HepG2 (cell line): Measurements from ENCODE around the gene SULT4A1. TPM values are rescaled to one million over a fixed set of nuclear protein-coding genes. Genes with fewer than 3 reads are reported as not detected.

Experiments used
- ADNP ChIP-seq: sonication (generic); formaldehyde crosslinking; IDR thresholded peaks from 2 replicates; pipeline ENCODE4 v1.4.0; 2020; ENCODE audit warnings: missing genetic modification reagents
- ESRRA ChIP-seq: sonication (generic); formaldehyde crosslinking; IDR thresholded peaks from 2 replicates; pipeline ENCODE4 v1.5.1; 2020; ENCODE audit warnings: mild to moderate bottlenecking, low read depth, missing genetic modification reagents
- ETV5 ChIP-seq: IDR thresholded peaks from 2 replicates; pipeline ENCODE4 v1.6.1; 2018; ENCODE audit warnings: missing biosample characterization, missing genetic modification reagents, inconsistent platforms, borderline replicate concordance
- FOXK2 ChIP-seq: fragments of 450-650 bp; IDR thresholded peaks from 2 replicates; pipeline ENCODE4 v1.6.1; 2016
- HOXA9 ChIP-seq: sonication (generic); formaldehyde crosslinking; IDR thresholded peaks from 2 replicates; pipeline ENCODE4 v1.8.1; 2022; ENCODE audit warnings: missing genetic modification reagents, mild to moderate bottlenecking, moderate library complexity, borderline replicate concordance
- KLF6 ChIP-seq: IDR thresholded peaks from 2 replicates; pipeline ENCODE4 v1.8.0; 2016; ENCODE audit warnings: missing biosample characterization, missing genetic modification reagents
- RAD51 ChIP-seq: fragments of 450-650 bp; IDR thresholded peaks from 2 replicates; pipeline ENCODE4 v1.6.1; 2016; ENCODE audit warnings: borderline replicate concordance
- SPEN ChIP-seq: sonication (generic); formaldehyde crosslinking; IDR thresholded peaks from 2 replicates; pipeline ENCODE4 v1.5.1; 2020; ENCODE audit warnings: low read depth, mild to moderate bottlenecking, missing genetic modification reagents
- ZFP82 ChIP-seq: sonication (generic); formaldehyde crosslinking; IDR thresholded peaks from 2 replicates; pipeline ENCODE4 v1.5.1; 2020; ENCODE audit warnings: mild to moderate bottlenecking, missing genetic modification reagents, borderline replicate concordance
- ZNF17 ChIP-seq: sonication (generic); formaldehyde crosslinking; IDR thresholded peaks from 2 replicates; pipeline ENCODE4 v1.5.0; 2020; ENCODE audit warnings: mild to moderate bottlenecking, missing genetic modification reagents
- ZNF225 ChIP-seq: sonication (generic); formaldehyde crosslinking; IDR thresholded peaks from 2 replicates; pipeline ENCODE4 v1.4.0; 2020; ENCODE audit warnings: mild to moderate bottlenecking, missing genetic modification reagents
- ZNF33A ChIP-seq: sonication (generic); formaldehyde crosslinking; IDR thresholded peaks from 2 replicates; pipeline ENCODE4 v1.5.1; 2020; ENCODE audit warnings: missing genetic modification reagents, mild to moderate bottlenecking, moderate library complexity, borderline replicate concordance
- ZNF720 ChIP-seq: sonication (generic); formaldehyde crosslinking; IDR thresholded peaks from 2 replicates; pipeline ENCODE4 v1.4.0; 2020; ENCODE audit warnings: missing genetic modification reagents
- polyA plus RNA-seq, 8 experiments: library from polyadenylated mRNA; depleted of rRNA in 3 of 8; stranded (reverse) in 7 of 8; unstranded in 1 of 8; fragments of >200 nt; fragmentation: Illumina TruSeq in 4 of 8; extraction: Trizol in 4 of 8; gene quantifications; 2 replicates each; pipeline versions ENCODE4 v1.2.1 to v1.2.3, GENCODE V29; 2011 to 2016; ENCODE audit warnings: low read depth in 4 of 8, missing spikeins in 1 of 8, mixed read lengths in 1 of 8; ENCODE audit not compliant: insufficient read depth in 1 of 8
- total RNA-seq, 5 experiments: library from RNA; depleted of rRNA; stranded (reverse); fragments of >200 nt; fragmentation: Illumina TruSeq; extraction: Trizol; gene quantifications; 2 replicates each; pipeline ENCODE4 v1.2.3, GENCODE V29; 2016; ENCODE audit warnings: low read depth in 1 of 5
- TF ChIP-seq, protein P1 (sequence below): sonication (generic); formaldehyde crosslinking; IDR thresholded peaks from 2 replicates; pipeline ENCODE4 v1.5.0; 2020; ENCODE audit warnings: mild to moderate bottlenecking, missing genetic modification reagents, borderline replicate concordance
- TF ChIP-seq, protein P2 (sequence below): sonication (generic); formaldehyde crosslinking; IDR thresholded peaks from 2 replicates; pipeline ENCODE4 v1.5.1; 2020; ENCODE audit warnings: missing genetic modification reagents, mild to moderate bottlenecking, borderline replicate concordance
- TF ChIP-seq, protein P3 (sequence below): sonication (generic); formaldehyde crosslinking; IDR thresholded peaks from 2 replicates; pipeline ENCODE4 v1.9.0; 2021; ENCODE audit warnings: missing genetic modification reagents, borderline replicate concordance
- TF ChIP-seq, protein P4 (sequence below), 2 experiments: sonication (generic) in 1 of 2; formaldehyde crosslinking in 1 of 2; IDR thresholded peaks; 2 replicates each; pipeline versions ENCODE4 v1.4.0 to v1.6.1; 2016 to 2020; ENCODE audit warnings: borderline replicate concordance in 1 of 2, low read depth in 1 of 2, mild to moderate bottlenecking in 1 of 2, missing genetic modification reagents in 1 of 2

Gene SULT4A1
- total and polyA plus RNA-seq, 2 of the 13 experiments (the other 11 are each of a cell fraction or from before 2014, with no cell fraction given): not detected

DNA sequence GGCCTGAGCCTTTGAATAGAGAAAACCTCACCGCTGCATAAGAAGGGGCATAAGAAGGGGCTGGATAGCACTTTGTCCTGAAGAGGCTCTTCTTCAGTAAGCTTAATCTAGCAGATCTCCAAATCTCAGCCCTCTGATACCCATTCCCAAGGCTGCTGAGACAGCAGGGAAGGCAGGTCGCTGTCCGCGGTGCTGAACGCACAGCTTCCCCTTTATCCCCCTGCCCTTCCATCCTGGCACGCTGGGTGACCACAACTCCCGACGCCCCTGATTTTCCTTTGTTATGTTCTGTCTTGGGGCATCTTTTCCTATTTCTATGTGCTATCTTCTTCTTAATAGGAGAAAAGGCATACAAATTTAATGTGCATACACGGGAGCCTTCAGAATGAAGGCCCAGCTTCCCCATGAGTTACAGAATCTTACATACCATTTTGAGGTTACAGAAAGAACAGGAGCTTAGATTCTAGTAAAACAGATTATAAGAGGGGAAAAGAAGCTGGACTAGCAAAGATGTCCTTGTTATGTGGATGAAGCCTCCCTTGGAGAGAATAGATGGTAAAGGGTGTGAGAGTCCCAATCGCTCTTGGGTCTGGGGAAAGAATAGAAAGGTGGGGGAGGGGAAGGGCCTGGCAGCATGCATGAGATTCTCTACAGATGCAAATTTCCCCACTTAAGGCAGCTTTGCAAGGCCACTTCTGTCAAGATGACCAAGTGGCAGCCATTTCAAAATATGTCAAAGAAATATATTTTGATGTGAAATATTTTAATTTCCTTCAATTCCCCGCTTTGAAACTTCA, 5.7 kb upstream of the SULT4A1 start (continued):
- TF ChIP-seq, protein P1, sequence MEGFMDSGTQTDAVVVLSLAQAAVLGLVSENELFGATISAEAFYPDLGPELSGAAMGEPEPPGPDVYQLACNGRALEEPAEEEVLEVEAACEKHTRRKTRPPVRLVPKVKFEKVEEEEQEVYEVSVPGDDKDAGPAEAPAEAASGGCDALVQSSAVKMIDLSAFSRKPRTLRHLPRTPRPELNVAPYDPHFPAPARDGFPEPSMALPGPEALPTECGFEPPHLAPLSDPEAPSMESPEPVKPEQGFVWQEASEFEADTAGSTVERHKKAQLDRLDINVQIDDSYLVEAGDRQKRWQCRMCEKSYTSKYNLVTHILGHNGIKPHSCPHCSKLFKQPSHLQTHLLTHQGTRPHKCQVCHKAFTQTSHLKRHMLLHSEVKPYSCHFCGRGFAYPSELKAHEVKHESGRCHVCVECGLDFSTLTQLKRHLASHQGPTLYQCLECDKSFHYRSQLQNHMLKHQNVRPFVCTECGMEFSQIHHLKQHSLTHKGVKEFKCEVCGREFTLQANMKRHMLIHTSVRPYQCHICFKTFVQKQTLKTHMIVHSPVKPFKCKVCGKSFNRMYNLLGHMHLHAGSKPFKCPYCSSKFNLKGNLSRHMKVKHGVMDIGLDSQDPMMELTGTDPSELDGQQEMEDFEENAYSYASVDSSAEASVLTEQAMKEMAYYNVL (CRISPR knock-in tag): no peak
- TF ChIP-seq SPEN (CRISPR knock-in tag) (peak; percentile 29; the same call in 1 of the 2 replicates), ZFP82 (CRISPR knock-in tag) (no peak), RAD51 (no peak), FOXK2 (no peak), ZNF720 (CRISPR knock-in tag) (no peak), ETV5 (CRISPR knock-in tag) (0 out of 2 replicates have a peak, but pooled peaks have one; percentile 33), ADNP (no peak), HOXA9 (CRISPR knock-in tag) (peak; percentile 66; the same call in 1 of the 2 replicates), ZNF33A (CRISPR knock-in tag) (no peak), ZNF225 (CRISPR knock-in tag) (peak; percentile 27; the same call in 1 of the 2 replicates), KLF6 (peak; percentile 94), ZNF17 (CRISPR knock-in tag) (no peak), ESRRA (CRISPR knock-in tag) (no peak)
- TF ChIP-seq, protein P2, sequence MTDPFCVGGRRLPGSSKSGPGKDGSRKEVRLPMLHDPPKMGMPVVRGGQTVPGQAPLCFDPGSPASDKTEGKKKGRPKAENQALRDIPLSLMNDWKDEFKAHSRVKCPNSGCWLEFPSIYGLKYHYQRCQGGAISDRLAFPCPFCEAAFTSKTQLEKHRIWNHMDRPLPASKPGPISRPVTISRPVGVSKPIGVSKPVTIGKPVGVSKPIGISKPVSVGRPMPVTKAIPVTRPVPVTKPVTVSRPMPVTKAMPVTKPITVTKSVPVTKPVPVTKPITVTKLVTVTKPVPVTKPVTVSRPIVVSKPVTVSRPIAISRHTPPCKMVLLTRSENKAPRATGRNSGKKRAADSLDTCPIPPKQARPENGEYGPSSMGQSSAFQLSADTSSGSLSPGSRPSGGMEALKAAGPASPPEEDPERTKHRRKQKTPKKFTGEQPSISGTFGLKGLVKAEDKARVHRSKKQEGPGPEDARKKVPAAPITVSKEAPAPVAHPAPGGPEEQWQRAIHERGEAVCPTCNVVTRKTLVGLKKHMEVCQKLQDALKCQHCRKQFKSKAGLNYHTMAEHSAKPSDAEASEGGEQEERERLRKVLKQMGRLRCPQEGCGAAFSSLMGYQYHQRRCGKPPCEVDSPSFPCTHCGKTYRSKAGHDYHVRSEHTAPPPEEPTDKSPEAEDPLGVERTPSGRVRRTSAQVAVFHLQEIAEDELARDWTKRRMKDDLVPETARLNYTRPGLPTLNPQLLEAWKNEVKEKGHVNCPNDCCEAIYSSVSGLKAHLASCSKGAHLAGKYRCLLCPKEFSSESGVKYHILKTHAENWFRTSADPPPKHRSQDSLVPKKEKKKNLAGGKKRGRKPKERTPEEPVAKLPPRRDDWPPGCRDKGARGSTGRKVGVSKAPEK (CRISPR knock-in tag): no peak
- TF ChIP-seq, protein P3, sequence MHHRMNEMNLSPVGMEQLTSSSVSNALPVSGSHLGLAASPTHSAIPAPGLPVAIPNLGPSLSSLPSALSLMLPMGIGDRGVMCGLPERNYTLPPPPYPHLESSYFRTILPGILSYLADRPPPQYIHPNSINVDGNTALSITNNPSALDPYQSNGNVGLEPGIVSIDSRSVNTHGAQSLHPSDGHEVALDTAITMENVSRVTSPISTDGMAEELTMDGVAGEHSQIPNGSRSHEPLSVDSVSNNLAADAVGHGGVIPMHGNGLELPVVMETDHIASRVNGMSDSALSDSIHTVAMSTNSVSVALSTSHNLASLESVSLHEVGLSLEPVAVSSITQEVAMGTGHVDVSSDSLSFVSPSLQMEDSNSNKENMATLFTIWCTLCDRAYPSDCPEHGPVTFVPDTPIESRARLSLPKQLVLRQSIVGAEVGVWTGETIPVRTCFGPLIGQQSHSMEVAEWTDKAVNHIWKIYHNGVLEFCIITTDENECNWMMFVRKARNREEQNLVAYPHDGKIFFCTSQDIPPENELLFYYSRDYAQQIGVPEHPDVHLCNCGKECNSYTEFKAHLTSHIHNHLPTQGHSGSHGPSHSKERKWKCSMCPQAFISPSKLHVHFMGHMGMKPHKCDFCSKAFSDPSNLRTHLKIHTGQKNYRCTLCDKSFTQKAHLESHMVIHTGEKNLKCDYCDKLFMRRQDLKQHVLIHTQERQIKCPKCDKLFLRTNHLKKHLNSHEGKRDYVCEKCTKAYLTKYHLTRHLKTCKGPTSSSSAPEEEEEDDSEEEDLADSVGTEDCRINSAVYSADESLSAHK (CRISPR knock-in tag): no peak
- TF ChIP-seq, protein P4, sequence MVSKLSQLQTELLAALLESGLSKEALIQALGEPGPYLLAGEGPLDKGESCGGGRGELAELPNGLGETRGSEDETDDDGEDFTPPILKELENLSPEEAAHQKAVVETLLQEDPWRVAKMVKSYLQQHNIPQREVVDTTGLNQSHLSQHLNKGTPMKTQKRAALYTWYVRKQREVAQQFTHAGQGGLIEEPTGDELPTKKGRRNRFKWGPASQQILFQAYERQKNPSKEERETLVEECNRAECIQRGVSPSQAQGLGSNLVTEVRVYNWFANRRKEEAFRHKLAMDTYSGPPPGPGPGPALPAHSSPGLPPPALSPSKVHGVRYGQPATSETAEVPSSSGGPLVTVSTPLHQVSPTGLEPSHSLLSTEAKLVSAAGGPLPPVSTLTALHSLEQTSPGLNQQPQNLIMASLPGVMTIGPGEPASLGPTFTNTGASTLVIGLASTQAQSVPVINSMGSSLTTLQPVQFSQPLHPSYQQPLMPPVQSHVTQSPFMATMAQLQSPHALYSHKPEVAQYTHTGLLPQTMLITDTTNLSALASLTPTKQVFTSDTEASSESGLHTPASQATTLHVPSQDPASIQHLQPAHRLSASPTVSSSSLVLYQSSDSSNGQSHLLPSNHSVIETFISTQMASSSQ (IDR thresholded peaks at IDR 0.05; ENCODE audit: low read depth): no peak
- TF ChIP-seq, protein P4 (CRISPR knock-in tag; IDR thresholded peaks at IDR 0.05; ENCODE audit: borderline replicate concordance): no peak
